Measurements from ENCODE around the gene HDAC4. TPM values are rescaled to one million over a fixed set of nuclear protein-coding genes. Genes with fewer than 3 reads are reported as not detected.

The HDAC4 gene
- total and polyA plus RNA-seq, 8 donors, result 1.7 to 98.8 (median 24.5) TPM

- Histone ChIP-seq H3K27me3 (no peaks in the 10 kb centered on the region), H3K4me3 (no peak overlapping the region), H3K36me3 (no peaks in the 10 kb centered on the region), H3K9me3 (peaks cover 0 to 13% (median 4%) of the 10 kb centered on the region in 4 donors), H3K27ac (no peak overlapping the region), H3K4me1 (no peaks in the 10 kb centered on the region)
- intact Hi-C loops (cut with DNase I; ENCODE audit: low total_unique reads), result no loop called here
- WGBS, 5 donors, result 79 to 83% (median 81%) methylated on average over 11 of the region's 11 CpGs
- no peak for DNase-seq
- TF ChIP-seq EP300 (IDR thresholded peaks at IDR 0.05) (no peak), POLR2A (IDR thresholded peaks at IDR 0.05) (no peak), CTCF (IDR thresholded peaks at IDR 0.05) (no peak), POLR2AphosphoS5 (IDR thresholded peaks at IDR 0.05) (no peak)
These were observed 12.2 kb upstream of the HDAC4 start for GRCh38 chr2:239412905-239413603.

GRCh38 chr2:239411549-239412319, 10.9 kb upstream of the HDAC4 start:
- H3K27me3 ChIP-seq, result no peaks in the 10 kb centered on the region
- H3K9me3 ChIP-seq, result peaks cover 0 to 13% (median 4%) of the 10 kb centered on the region in 4 donors
- no peaks in the 10 kb centered on the region for H3K36me3 ChIP-seq
- intact Hi-C loops (cut with DNase I; ENCODE audit: low total_unique reads), result no loop called here
- no peak for DNase-seq
- no peak overlapping the region for H3K27ac ChIP-seq
- 43 to 62% (median 55%) methylated on average over 8 of the region's 8 CpGs for WGBS, 5 donors
- TF ChIP-seq POLR2A (IDR thresholded peaks at IDR 0.05) (no peak), EP300 (IDR thresholded peaks at IDR 0.05) (no peak)
- no peak overlapping the region for H3K4me3 ChIP-seq
- no peaks in the 10 kb centered on the region for H3K4me1 ChIP-seq

GRCh38 chr2:239411117-239411516, 10.3 kb upstream of the HDAC4 start:
- Histone ChIP-seq H3K9me3 (peaks cover 0 to 13% (median 4%) of the 10 kb centered on the region in 4 donors), H3K27ac (no peak overlapping the region), H3K4me3 (no peak overlapping the region), H3K36me3 (no peaks in the 10 kb centered on the region), H3K27me3 (no peaks in the 10 kb centered on the region), H3K4me1 (no peaks in the 10 kb centered on the region)
- TF ChIP-seq EP300 (IDR thresholded peaks at IDR 0.05), result no peak
- TF ChIP-seq POLR2A (IDR thresholded peaks at IDR 0.05), result no peak
- no peak for TF ChIP-seq POLR2AphosphoS5 (IDR thresholded peaks at IDR 0.05)
- no peak for TF ChIP-seq CTCF (IDR thresholded peaks at IDR 0.05)
- WGBS, 5 donors, result 84 to 96% (median 89%) methylated on average over 5 of the region's 5 CpGs
- no peak for DNase-seq
- intact Hi-C loops (cut with DNase I; ENCODE audit: low total_unique reads), result no loop called here

GRCh38 chr2:239409976-239410375, 9.2 kb upstream of the HDAC4 start:
- intact Hi-C loops (cut with DNase I; ENCODE audit: low total_unique reads), result no loop called here
- Histone ChIP-seq H3K4me1 (no peaks in the 10 kb centered on the region), H3K9me3 (peaks cover 0 to 13% (median 4%) of the 10 kb centered on the region in 4 donors), H3K27ac (no peak overlapping the region), H3K36me3 (no peaks in the 10 kb centered on the region), H3K4me3 (no peak overlapping the region), H3K27me3 (no peaks in the 10 kb centered on the region)
- WGBS, 5 donors, result 76 to 83% (median 77%) methylated on average over 6 of the region's 6 CpGs
- no peak for TF ChIP-seq POLR2A (IDR thresholded peaks at IDR 0.05)
- no peak for DNase-seq

- intact Hi-C loops (cut with DNase I; ENCODE audit: low total_unique reads), result no loop called here
These were observed 6.3 kb upstream of the HDAC4 start for GRCh38 chr2:239407112-239407511.

More at GRCh38 chr2:239407112-239407511, 6.3 kb upstream of the HDAC4 start:
- no peak for TF ChIP-seq POLR2AphosphoS5 (IDR thresholded peaks at IDR 0.05)
- no peak for TF ChIP-seq CTCF (IDR thresholded peaks at IDR 0.05)
- TF ChIP-seq POLR2A (IDR thresholded peaks at IDR 0.05), result no peak
- TF ChIP-seq EP300 (IDR thresholded peaks at IDR 0.05), result no peak
- Histone ChIP-seq H3K9me3 (peaks cover 0 to 3% (median 1%) of the 10 kb centered on the region in 4 donors), H3K27me3 (no peaks in the 10 kb centered on the region), H3K4me3 (no peak overlapping the region), H3K4me1 (peaks cover 3 to 6% (median 5%) of the 10 kb centered on the region in 4 donors), H3K27ac (no peak overlapping the region), H3K36me3 (no peaks in the 10 kb centered on the region)
- no peak for DNase-seq
- 76 to 86% (median 83%) methylated on average over 13 of the region's 13 CpGs for WGBS, 5 donors

Data from stomach (tissue), 9 donors.